DND-41 (cell line): Measurements from ENCODE around the gene SIGLEC1.

Experiments used
- ATAC-seq: fragments of 200-7000 bp; cut with Tn5 transposase; 3 replicates; pipeline ENCODE4 v1.9.1; 2021; ENCODE audit warnings: low read depth; ENCODE audit not compliant: insufficient read depth
- DNase-seq: peaks from one replicate; pipeline ENCODE4 v3.0.0-alpha.2; 2020
- H2AFZ ChIP-seq: 2 replicates; pipeline ENCODE4 v1.6.0; 2012; ENCODE audit warnings: low read depth, low read length
- H3K27ac ChIP-seq: 2 replicates; pipeline ENCODE4 v1.5.1; 2012; ENCODE audit warnings: low read length, inconsistent platforms
- H3K27me3 ChIP-seq: fragments of 200-600 bp; sonication (generic); 2 replicates; pipeline ENCODE4 v1.6.0; 2012; ENCODE audit warnings: low read length, mild to moderate bottlenecking, inconsistent platforms; ENCODE audit not compliant: insufficient read depth, poor library complexity
- H3K36me3 ChIP-seq: 2 replicates; pipeline ENCODE4 v1.5.1; 2012; ENCODE audit warnings: low read length, inconsistent platforms; ENCODE audit not compliant: insufficient read depth
- H3K4me1 ChIP-seq: 2 replicates; pipeline ENCODE4 v1.5.1; 2012; ENCODE audit warnings: mild to moderate bottlenecking, low read length; ENCODE audit not compliant: insufficient read depth
- H3K4me2 ChIP-seq: 2 replicates; pipeline ENCODE4 v1.6.0; 2012; ENCODE audit warnings: mild to moderate bottlenecking, moderate library complexity, low read length, inconsistent platforms; ENCODE audit not compliant: insufficient read depth
- H3K4me3 ChIP-seq, 2 experiments: fragments of 200-600 bp in 1 of 2; shearing (Covaris generic) in 1 of 2; 2 replicates each; pipeline ENCODE4 v1.5.1; 2012 to 2016; ENCODE audit warnings: inconsistent platforms in 2 of 2, low read length in 2 of 2, mild to moderate bottlenecking in 2 of 2, low read depth in 1 of 2, moderate library complexity in 1 of 2
- H3K79me2 ChIP-seq: 2 replicates; pipeline ENCODE4 v1.6.0; 2012; ENCODE audit warnings: low read length, inconsistent platforms; ENCODE audit not compliant: insufficient read depth
- H3K9ac ChIP-seq: 2 replicates; pipeline ENCODE4 v1.6.0; 2012; ENCODE audit warnings: low read depth, mild to moderate bottlenecking, inconsistent platforms, low read length, moderate library complexity
- H3K9me3 ChIP-seq: 2 replicates; pipeline ENCODE4 v1.5.1; 2012; ENCODE audit warnings: low read length, moderate library complexity, mild to moderate bottlenecking, inconsistent platforms; ENCODE audit not compliant: insufficient read depth, severe bottlenecking
- H4K20me1 ChIP-seq: 2 replicates; pipeline ENCODE4 v1.6.0; 2012; ENCODE audit warnings: low read length; ENCODE audit not compliant: insufficient read depth
- CTCF ChIP-seq: IDR thresholded peaks from 2 replicates; pipeline ENCODE4 v1.5.1; 2012; ENCODE audit warnings: borderline replicate concordance, low read length, moderate library complexity, mild to moderate bottlenecking; ENCODE audit not compliant: poor library complexity, severe bottlenecking; ENCODE audit errors: extremely low read depth
- EZH2 ChIP-seq: IDR thresholded peaks from 3 replicates; pipeline ENCODE4 v1.6.1; 2012; ENCODE audit warnings: borderline replicate concordance, low read depth, mild to moderate bottlenecking, moderate library complexity, low read length, inconsistent platforms; ENCODE audit not compliant: severe bottlenecking

Gene SIGLEC1

GRCh38 chr20:3678856-3679720 is 33.3 kb downstream of the SIGLEC1 start:
- Histone ChIP-seq H4K20me1 (0 out of 2 replicates have a peak, but pooled peaks cover 7% of the 10 kb centered on the region), H2AFZ (no peak overlapping the region), H3K36me3 (no peaks in the 10 kb centered on the region), H3K27ac (no peak overlapping the region), H3K27me3 (peaks cover 8% of the 10 kb centered on the region), H3K4me3 (no peak overlapping the region), H3K9ac (no peak overlapping the region), H3K4me2 (no peak overlapping the region), H3K9me3 (no peaks in the 10 kb centered on the region), H3K4me1 (peaks cover 4% of the 10 kb centered on the region), H3K79me2 (no peaks in the 10 kb centered on the region)
- TF ChIP-seq CTCF, result no peak
- no peak for TF ChIP-seq EZH2
- DNase-seq (no peak), ATAC-seq (no peak)

DNA sequence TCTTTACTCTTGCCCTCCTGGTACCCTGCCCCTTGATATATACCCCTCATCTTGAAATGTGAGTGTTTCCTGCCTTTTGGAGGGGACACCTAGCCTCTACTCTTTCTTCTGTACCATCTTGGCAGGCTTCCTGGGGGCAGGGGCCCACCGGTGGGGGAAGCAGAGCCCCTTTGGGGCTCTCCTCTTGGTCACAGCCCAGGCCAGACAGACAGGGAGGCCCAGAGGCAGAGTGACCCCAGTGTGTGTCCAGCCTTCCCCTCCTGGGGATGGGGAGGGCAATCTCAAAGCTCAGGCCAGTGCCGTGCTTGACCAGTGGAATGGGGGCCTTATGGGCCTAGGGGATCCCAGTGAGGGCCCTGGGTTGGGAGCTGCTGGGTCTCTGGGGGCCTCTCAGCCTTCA is 34.2 kb downstream of the SIGLEC1 start:
- H4K20me1 ChIP-seq, result 0 out of 2 replicates have a peak, but pooled peaks cover 7% of the 10 kb centered on the region
- no peak overlapping the region for H3K4me3 ChIP-seq
- H3K4me2 ChIP-seq, result no peak overlapping the region
- TF ChIP-seq CTCF (no peak), EZH2 (no peak)
- no peaks in the 10 kb centered on the region for H3K9me3 ChIP-seq
- no peaks in the 10 kb centered on the region for H3K36me3 ChIP-seq
- no peak overlapping the region for H2AFZ ChIP-seq
- peaks cover 8% of the 10 kb centered on the region for H3K27me3 ChIP-seq
- peaks cover 4% of the 10 kb centered on the region for H3K4me1 ChIP-seq
- ATAC-seq, result no peak
- no peaks in the 10 kb centered on the region for H3K79me2 ChIP-seq
- DNase-seq, result no peak
- H3K9ac ChIP-seq, result no peak overlapping the region
- H3K27ac ChIP-seq, result no peak overlapping the region

GRCh38 chr20:3677733-3678132 is 34.7 kb downstream of the SIGLEC1 start:
- Histone ChIP-seq H3K9ac (no peak overlapping the region), H3K4me2 (no peak overlapping the region), H3K27ac (no peak overlapping the region), H3K9me3 (no peaks in the 10 kb centered on the region), H4K20me1 (0 out of 2 replicates have a peak, but pooled peaks cover 7% of the 10 kb centered on the region), H3K36me3 (no peaks in the 10 kb centered on the region), H3K4me1 (peaks cover 4% of the 10 kb centered on the region), H3K79me2 (no peaks in the 10 kb centered on the region), H2AFZ (no peak overlapping the region), H3K4me3 (no peak overlapping the region), H3K27me3 (peaks cover 8% of the 10 kb centered on the region)
- ATAC-seq, result no peak
- no peak for DNase-seq
- TF ChIP-seq CTCF (no peak), EZH2 (no peak)
